PFSK-1 (cell line): ENCODE measurements around the gene PRAME. TPM values are rescaled to one million over a fixed set of nuclear protein-coding genes. Genes with fewer than 3 reads are reported as not detected.
A peak's percentile ranks its signal among the peaks of the same experiment; 100 is the strongest.

Experiments
- FOXP2 ChIP-seq: optimal IDR thresholded peaks from 2 replicates; pipeline ENCODE3; 2011; ENCODE audit warnings: borderline replicate concordance, control low read depth, inconsistent platforms; ENCODE audit not compliant: insufficient read depth; ENCODE audit errors: extremely low read length, extremely low read depth
- POLR2AphosphoS5 ChIP-seq: IDR thresholded peaks from 2 replicates; pipeline ENCODE4 v1.6.1; 2012; ENCODE audit warnings: low read depth, mild to moderate bottlenecking, control low read depth, low read length, moderate library complexity
- REST ChIP-seq, 2 experiments: IDR thresholded peaks; 2 replicates each; pipeline versions ENCODE4 v1.6.1 to v1.8.0; 2011 to 2012; ENCODE audit warnings: low read depth in 2 of 2, low read length in 2 of 2, control low read depth in 1 of 2, inconsistent platforms in 1 of 2, mild to moderate bottlenecking in 1 of 2, moderate library complexity in 1 of 2; ENCODE audit not compliant: insufficient read depth in 1 of 2
- SIN3A ChIP-seq: IDR thresholded peaks from 2 replicates; pipeline ENCODE4 v1.6.1; 2012; ENCODE audit warnings: mild to moderate bottlenecking, low read length, moderate library complexity, borderline replicate concordance; ENCODE audit not compliant: insufficient read depth
- TAF1 ChIP-seq: IDR thresholded peaks from 2 replicates; pipeline ENCODE4 v1.6.1; 2012; ENCODE audit warnings: low read length, control low read depth, borderline replicate concordance; ENCODE audit not compliant: insufficient read depth
- polyA plus RNA-seq: library from polyadenylated mRNA; unstranded; fragments of >200 nt; gene quantifications from one replicate; pipeline ENCODE4 v1.2.1, GENCODE V29; 2012; ENCODE audit warnings: low read depth, missing spikeins; ENCODE audit not compliant: insufficient read length

Gene PRAME
- 1.1 TPM for polyA plus RNA-seq

GRCh38 chr22:22558972-22559603, at the start of gene PRAME:
TSS of gene PRAME (minus strand) at chr22:22559265. CDS start at chr22:22556832, 2,433 bp downstream.
- TF ChIP-seq FOXP2 (peak; percentile 74), SIN3A (no peak)

GRCh38 chr22:22605074-22605404, 46.0 kb upstream of the PRAME start:
- TF ChIP-seq POLR2AphosphoS5: no peak
- TF ChIP-seq TAF1: no peak
- no peak for TF ChIP-seq FOXP2
- no peak for TF ChIP-seq REST (IDR thresholded peaks at IDR 0.05; ENCODE audit: insufficient read depth in 1 of 2, low read depth in 2 of 2, low read length in 2 of 2)
- TF ChIP-seq SIN3A: no peak

GRCh38 chr22:22604326-22605073, 45.4 kb upstream of the PRAME start:
- TF ChIP-seq POLR2AphosphoS5: no peak
- TF ChIP-seq TAF1: no peak
- no peak for TF ChIP-seq REST (IDR thresholded peaks at IDR 0.05; ENCODE audit: insufficient read depth in 1 of 2, low read depth in 2 of 2, low read length in 2 of 2)
- no peak for TF ChIP-seq FOXP2
- TF ChIP-seq SIN3A: no peak

- no peak for TF ChIP-seq FOXP2
- no peak for TF ChIP-seq TAF1
- TF ChIP-seq SIN3A: no peak
- TF ChIP-seq REST (IDR thresholded peaks at IDR 0.05; ENCODE audit: insufficient read depth in 1 of 2, low read depth in 2 of 2, low read length in 2 of 2): no peak
- no peak for TF ChIP-seq POLR2AphosphoS5
Observed at GRCh38 chr22:22603470-22603947, 44.4 kb upstream of the PRAME start.

- no peak for TF ChIP-seq REST (IDR thresholded peaks at IDR 0.05; ENCODE audit: insufficient read depth in 1 of 2, low read depth in 2 of 2, low read length in 2 of 2)
- no peak for TF ChIP-seq SIN3A
- no peak for TF ChIP-seq POLR2AphosphoS5
- no peak for TF ChIP-seq TAF1
- TF ChIP-seq FOXP2: no peak
Observed at GRCh38 chr22:22600531-22601261, 41.6 kb upstream of the PRAME start.
